Astrocyte of the cerebellum (primary cell): ENCODE results near the gene GOLGA6C.

Source experiments
- DNase-seq: peaks from one replicate; pipeline ENCODE4 v3.0.0-alpha.2; 2011; ENCODE audit warnings: low read depth
- H3K4me3 ChIP-seq: 2 replicates; pipeline ENCODE4 v1.5.1; 2011; ENCODE audit warnings: mild to moderate bottlenecking, low read depth, low read length, moderate library complexity
- in situ Hi-C: cut with HindIII; loops from 2 replicates; pipeline ENCODE4 v1.10.0; 2017; ENCODE audit warnings: low sequenced_read_pairs
- TF ChIP-seq, protein P1 (sequence below): IDR thresholded peaks from 2 replicates; pipeline ENCODE4 v1.5.1; 2012; ENCODE audit warnings: low read length, low read depth, moderate library complexity, mild to moderate bottlenecking; ENCODE audit errors: missing control alignments

GOLGA6C gene

DNA sequence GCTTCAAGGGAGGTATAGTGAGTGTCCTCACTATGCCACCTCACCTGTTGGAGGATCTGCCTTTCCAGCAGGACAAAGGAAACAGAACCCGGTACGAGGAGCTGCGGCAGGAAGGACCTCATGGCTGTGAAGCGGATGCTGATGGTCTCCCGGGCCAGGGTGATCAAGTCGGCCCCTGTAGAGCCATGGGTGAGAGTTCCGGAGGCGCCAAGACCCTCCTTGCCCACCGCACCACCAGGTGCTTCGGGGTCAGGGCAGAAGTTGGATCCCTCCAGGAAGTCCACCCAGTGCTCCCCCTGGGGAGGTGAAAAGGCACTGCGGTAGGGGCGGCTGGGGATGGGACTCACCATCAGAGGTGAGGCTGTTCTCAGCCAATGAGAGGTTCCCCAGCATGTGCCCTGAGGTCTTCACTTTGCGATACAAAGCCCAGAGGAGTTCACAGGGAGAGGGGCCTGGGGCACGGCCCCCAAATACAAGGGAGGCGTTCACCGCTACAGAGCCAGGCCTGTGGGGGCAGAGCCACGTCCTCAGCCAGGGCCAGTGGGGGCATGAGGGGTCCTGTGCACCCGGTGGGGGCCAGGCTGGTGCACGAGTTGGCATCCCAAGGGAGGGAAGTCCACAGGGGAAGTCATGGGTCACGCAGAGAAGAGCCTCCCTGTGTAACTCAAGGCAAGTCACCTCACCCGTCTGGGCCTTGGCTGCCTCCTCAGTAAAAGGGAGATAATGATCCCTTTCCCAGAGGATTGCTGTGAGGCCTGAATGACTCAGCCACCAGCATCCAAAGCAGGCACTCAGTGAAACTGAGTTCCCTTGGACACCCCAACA, 28.7 kb upstream of the GOLGA6C start:
- H3K4me3 ChIP-seq, result no peak overlapping the region
- in situ Hi-C loops, result no loop called here
- DNase-seq, result no peak
- TF ChIP-seq, protein P1, sequence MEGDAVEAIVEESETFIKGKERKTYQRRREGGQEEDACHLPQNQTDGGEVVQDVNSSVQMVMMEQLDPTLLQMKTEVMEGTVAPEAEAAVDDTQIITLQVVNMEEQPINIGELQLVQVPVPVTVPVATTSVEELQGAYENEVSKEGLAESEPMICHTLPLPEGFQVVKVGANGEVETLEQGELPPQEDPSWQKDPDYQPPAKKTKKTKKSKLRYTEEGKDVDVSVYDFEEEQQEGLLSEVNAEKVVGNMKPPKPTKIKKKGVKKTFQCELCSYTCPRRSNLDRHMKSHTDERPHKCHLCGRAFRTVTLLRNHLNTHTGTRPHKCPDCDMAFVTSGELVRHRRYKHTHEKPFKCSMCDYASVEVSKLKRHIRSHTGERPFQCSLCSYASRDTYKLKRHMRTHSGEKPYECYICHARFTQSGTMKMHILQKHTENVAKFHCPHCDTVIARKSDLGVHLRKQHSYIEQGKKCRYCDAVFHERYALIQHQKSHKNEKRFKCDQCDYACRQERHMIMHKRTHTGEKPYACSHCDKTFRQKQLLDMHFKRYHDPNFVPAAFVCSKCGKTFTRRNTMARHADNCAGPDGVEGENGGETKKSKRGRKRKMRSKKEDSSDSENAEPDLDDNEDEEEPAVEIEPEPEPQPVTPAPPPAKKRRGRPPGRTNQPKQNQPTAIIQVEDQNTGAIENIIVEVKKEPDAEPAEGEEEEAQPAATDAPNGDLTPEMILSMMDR, result no peak

DNA sequence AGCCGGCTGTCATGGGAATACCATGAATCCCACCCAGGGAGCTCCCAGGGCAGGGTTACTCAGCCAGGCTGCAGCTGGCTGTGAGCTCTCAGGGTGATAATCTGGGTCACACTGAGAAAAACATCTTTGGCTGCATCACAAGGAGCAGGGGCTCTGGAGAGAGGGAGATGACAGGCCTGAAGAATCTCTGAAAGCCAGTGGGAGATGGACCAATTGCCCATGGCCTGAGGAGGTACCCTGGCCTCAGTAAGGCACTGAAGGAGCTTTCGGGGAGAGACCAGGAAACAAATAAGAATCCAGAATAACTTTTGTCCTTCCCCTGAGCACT, 28.2 kb upstream of the GOLGA6C start:
- in situ Hi-C loops, result no loop called here
- TF ChIP-seq, protein P1, result no peak
- no peak overlapping the region for H3K4me3 ChIP-seq
- no peak for DNase-seq

DNA sequence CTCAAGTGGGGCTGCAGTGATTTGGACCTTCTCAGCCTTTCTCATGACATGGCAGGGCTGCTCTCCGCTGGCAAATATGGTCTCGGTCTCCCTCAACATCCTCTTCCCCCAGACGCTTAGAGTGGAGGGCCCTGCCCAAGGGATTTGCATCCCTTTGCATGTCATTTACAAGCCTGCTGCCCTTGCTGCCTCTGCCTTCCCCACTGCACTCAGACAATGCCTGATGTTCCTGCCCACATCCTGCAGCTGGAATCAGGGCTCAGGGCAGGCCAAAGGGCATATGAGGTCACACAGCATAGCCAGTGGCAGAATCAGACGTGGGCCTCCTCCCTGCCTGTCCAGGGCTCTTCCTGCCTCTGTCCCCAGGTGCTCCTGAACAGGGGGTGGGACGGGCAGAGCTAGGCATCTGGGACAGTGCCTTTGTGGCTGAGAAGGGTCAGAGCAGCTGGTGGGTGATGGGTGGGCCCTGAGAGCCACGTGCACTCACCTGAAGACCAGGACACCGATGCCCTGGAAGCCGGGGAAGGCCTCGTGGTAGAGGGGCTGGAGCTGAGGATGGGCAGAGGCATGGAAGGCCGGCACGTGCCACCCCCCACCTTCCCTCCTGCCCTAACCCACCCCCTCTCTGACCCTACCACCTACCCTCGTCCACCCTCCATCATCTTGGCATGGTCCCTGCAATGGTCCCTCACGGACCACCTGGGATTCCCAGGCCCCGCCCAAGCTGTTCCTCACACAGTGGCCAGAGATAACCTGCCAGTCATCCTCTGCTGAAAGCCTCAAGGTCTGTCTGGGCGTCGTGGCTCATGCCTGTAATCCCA, 27.4 kb upstream of the GOLGA6C start:
- TF ChIP-seq, protein P1, result no peak
- in situ Hi-C loops, result no loop called here
- H3K4me3 ChIP-seq, result no peak overlapping the region
- DNase-seq, result no peak

DNA sequence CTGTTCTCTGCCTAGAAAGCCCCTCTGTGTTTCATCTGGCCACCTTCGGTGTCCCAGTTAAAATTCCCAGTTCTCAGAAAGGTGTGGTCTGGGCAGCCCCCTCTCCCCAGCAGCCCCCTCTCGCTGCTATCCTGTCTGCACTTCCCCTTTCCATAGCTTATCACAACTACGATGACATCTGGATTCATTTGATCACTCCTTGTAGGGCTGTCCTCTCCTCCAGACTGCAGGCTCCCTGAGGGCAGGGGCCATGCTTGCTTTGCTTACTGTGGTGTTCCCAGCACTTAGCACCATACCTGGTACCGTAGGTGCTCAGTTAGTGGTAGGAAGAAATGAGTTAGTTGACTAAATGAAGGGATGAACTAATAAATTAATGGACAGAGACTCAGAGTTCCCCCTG, 26.3 kb upstream of the GOLGA6C start:
- H3K4me3 ChIP-seq, result no peak overlapping the region
- TF ChIP-seq, protein P1, result no peak
- in situ Hi-C loops, result no loop called here
- no peak for DNase-seq

DNA sequence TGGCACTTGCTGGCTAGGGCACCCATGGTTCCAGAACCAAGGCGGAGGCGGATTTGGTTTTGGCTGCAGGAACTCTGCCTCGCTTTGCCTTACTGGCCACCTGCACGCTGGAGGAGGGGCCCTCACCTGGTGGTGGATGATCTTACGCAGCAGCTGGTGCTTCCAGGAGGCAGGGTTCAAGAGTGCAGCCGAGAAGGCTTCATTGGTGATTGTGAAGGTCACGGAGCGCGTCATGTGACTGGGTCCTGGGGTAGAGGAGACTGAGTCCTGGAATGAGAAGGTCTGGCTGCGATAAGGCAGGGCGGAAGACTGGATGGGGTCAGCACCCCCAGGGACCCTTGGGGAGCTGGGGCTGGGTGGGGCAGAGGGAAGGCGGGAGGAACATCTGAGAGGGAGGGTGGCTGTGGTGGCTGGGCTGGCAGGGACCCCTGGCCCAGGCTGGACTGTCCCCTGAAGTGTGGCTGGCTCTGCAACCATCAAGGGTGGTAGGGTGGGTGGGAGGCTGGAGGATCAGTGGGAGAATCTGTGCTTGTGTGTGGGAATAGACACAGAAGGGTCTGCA, 25.8 kb upstream of the GOLGA6C start:
- DNase-seq, result no peak
- TF ChIP-seq, protein P1, result no peak
- no peak overlapping the region for H3K4me3 ChIP-seq
- in situ Hi-C loops, result no loop called here

DNA sequence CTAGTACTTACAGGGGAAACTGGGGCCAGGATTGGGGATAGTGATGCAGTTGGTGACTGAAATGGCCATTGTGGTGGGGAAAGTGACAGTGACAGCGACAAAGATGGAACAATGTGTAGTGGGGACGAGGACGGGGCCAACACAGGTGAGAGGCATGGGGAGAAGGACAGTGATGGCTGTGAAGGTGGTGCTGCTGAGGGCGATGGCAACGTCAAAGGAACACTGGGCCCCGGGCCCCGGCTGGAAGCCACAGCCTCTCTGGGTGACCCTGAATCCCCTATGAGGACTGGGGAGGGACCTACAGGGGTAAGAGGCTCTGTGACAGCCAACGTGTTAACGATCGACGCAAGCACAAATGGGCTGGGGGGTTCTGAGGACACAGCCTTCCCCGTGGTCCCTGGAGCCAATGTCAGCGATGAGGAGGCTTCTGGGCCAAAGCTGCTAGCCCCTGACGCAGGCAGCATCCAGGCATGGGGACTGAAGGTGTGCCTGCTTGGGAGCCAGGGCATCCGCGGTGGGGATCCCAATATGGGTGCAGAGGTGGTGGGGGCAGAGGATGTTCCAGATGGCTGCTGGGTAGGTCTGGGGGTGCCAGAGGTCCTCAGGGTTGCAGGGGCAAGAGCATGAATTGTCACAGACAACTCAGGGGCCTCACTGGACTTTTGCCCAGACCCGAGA, 25.2 kb upstream of the GOLGA6C start:
- no peak for DNase-seq
- no peak overlapping the region for H3K4me3 ChIP-seq
- in situ Hi-C loops, result no loop called here
- TF ChIP-seq, protein P1, result no peak
